Gastrocnemius medialis (tissue), 4 donors: Measurements from ENCODE around the gene RSPRY1. TPM values are rescaled to one million over a fixed set of nuclear protein-coding genes. Genes with fewer than 3 reads are reported as not detected.

Source experiments
- ATAC-seq, 2 donors: fragments of 150-250 bp; one replicate each; pipeline ENCODE4 v1.9.1; 2016
- DNase-seq, 2 donors: peaks; one replicate each; pipeline ENCODE4 v3.0.0-alpha.2; 2019
- H3K27ac ChIP-seq, 4 donors: fragments of 200-600 bp; sonication (generic); 1 replicate in 1 of 4; 2 replicates in 3 of 4; pipeline ENCODE4 v1.5.1; 2016 to 2018; ENCODE audit warnings: mild to moderate bottlenecking in 2 of 4, moderate library complexity in 1 of 4
- H3K27me3 ChIP-seq, 3 donors: fragments of 200-600 bp; sonication (generic) in 2 of 3; 1 replicate in 1 of 3; 2 replicates in 2 of 3; pipeline versions ENCODE4 v1.5.1 to v1.6.0; 2016 to 2019; ENCODE audit warnings: mild to moderate bottlenecking in 1 of 3, moderate library complexity in 1 of 3
- H3K36me3 ChIP-seq, 2 donors: fragments of 200-600 bp; sonication (generic) in 1 of 2; one replicate each; pipeline ENCODE4 v1.5.1; 2017 to 2018
- H3K4me1 ChIP-seq, 2 donors: fragments of 200-600 bp; sonication (generic) in 1 of 2; one replicate each; pipeline ENCODE4 v1.5.1; 2016 to 2017; ENCODE audit warnings: mild to moderate bottlenecking in 2 of 2
- H3K4me3 ChIP-seq, 4 donors: fragments of 200-600 bp; sonication (generic) in 3 of 4; 1 replicate in 1 of 4; 2 replicates in 3 of 4; pipeline ENCODE4 v1.5.1; 2016 to 2019; ENCODE audit warnings: mild to moderate bottlenecking in 2 of 4
- H3K9me3 ChIP-seq, 3 donors: fragments of 200-600 bp; sonication (generic) in 2 of 3; 1 replicate in 1 of 3; 2 replicates in 2 of 3; pipeline ENCODE4 v1.5.1; 2016 to 2019
- POLR2A ChIP-seq, 2 donors: fragments of 450-650 bp; IDR thresholded peaks; one replicate each; pipeline ENCODE4 v1.6.1; 2017; ENCODE audit warnings: antibody characterized with exemption in 2 of 2, mild to moderate bottlenecking in 2 of 2, moderate library complexity in 2 of 2
- in situ Hi-C, 4 donors: fragments of 200-750 bp; cut with MboI; loops; one replicate each; pipeline versions ENCODE4 v1.15.0 to v1.8.0; 2017; ENCODE audit warnings: low sequenced_read_pairs in 4 of 4
- intact Hi-C: fragments of 100-400 bp; cut with DNase I; formaldehyde crosslinking; loops from one replicate; pipeline ENCODE4 v1.15.1; 2023; ENCODE audit warnings: low total_unique reads
- total RNA-seq, 4 donors: library from RNA; depleted of rRNA; stranded (reverse); fragments of >200 nt; gene quantifications; one replicate each; pipeline versions ENCODE4 v1.1.0 to v1.2.3, GENCODE V29; 2016
- TF ChIP-seq, protein P1 (sequence below), 5 experiments: fragments of 450-650 bp in 3 of 5; fragments of 200-600 bp in 2 of 5; sonication (generic) in 2 of 5; IDR thresholded peaks in 4 of 5; conservative IDR thresholded peaks in 1 of 5; 1 replicate in 4 of 5; 2 replicates in 1 of 5; pipeline ENCODE4 v1.5.1; 2016 to 2019; ENCODE audit warnings: antibody characterized with exemption in 5 of 5, mild to moderate bottlenecking in 3 of 5, moderate library complexity in 3 of 5

The RSPRY1 gene
- total RNA-seq, 4 donors from 2014 or later = 15.4 to 24.1 (median 20.7) TPM

DNA sequence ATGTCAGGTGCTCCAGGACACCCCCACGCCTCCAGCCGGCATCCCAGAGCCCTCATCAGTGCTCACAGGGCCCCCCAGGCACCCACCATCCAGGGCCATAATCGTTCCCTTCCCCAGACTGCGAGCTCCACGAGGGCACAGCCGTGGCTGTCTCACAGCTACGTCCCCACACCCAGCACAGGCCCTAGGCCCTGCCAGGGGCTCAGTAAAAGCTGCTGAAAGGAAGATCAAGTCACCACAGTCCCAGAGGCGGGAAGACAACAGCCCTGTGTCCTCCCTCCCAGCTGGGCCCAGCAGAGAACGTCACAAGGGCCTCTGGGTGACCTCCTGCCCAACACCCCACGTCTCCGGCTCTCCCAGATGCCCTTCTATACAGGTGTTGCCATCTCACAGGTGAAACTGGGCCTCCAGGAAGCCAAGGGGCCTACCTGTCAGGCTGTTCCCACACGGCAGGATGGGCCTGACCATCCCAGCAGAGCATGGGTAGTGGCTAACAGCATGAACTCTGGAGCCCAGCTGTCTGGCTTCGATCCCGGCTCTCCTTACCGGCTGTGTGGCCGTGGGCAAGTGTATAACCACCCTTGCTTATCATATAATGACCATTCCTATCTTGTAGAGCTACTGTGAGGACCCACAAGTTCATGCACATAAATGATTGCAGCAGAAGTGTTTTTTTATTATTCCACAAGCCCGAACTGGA is 76.9 kb downstream of the RSPRY1 start:
- no peak overlapping the region for H3K27ac ChIP-seq
- H3K4me1 ChIP-seq = no peaks in the 10 kb centered on the region
- H3K9me3 ChIP-seq = no peaks in the 10 kb centered on the region
- intact Hi-C loops = no loop called here
- ATAC-seq = no peak
- TF ChIP-seq, protein P1, sequence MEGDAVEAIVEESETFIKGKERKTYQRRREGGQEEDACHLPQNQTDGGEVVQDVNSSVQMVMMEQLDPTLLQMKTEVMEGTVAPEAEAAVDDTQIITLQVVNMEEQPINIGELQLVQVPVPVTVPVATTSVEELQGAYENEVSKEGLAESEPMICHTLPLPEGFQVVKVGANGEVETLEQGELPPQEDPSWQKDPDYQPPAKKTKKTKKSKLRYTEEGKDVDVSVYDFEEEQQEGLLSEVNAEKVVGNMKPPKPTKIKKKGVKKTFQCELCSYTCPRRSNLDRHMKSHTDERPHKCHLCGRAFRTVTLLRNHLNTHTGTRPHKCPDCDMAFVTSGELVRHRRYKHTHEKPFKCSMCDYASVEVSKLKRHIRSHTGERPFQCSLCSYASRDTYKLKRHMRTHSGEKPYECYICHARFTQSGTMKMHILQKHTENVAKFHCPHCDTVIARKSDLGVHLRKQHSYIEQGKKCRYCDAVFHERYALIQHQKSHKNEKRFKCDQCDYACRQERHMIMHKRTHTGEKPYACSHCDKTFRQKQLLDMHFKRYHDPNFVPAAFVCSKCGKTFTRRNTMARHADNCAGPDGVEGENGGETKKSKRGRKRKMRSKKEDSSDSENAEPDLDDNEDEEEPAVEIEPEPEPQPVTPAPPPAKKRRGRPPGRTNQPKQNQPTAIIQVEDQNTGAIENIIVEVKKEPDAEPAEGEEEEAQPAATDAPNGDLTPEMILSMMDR (IDR thresholded peaks at IDR 0.05 in 4 of 5, conservative IDR thresholded peaks at IDR 0.05 in 1 of 5) = no peak
- TF ChIP-seq POLR2A (IDR thresholded peaks at IDR 0.05) = no peak
- in situ Hi-C loops = no loop called here
- no peaks in the 10 kb centered on the region for H3K27me3 ChIP-seq
- H3K4me3 ChIP-seq = no peak overlapping the region
- no peaks in the 10 kb centered on the region for H3K36me3 ChIP-seq
- DNase-seq = no peak

DNA sequence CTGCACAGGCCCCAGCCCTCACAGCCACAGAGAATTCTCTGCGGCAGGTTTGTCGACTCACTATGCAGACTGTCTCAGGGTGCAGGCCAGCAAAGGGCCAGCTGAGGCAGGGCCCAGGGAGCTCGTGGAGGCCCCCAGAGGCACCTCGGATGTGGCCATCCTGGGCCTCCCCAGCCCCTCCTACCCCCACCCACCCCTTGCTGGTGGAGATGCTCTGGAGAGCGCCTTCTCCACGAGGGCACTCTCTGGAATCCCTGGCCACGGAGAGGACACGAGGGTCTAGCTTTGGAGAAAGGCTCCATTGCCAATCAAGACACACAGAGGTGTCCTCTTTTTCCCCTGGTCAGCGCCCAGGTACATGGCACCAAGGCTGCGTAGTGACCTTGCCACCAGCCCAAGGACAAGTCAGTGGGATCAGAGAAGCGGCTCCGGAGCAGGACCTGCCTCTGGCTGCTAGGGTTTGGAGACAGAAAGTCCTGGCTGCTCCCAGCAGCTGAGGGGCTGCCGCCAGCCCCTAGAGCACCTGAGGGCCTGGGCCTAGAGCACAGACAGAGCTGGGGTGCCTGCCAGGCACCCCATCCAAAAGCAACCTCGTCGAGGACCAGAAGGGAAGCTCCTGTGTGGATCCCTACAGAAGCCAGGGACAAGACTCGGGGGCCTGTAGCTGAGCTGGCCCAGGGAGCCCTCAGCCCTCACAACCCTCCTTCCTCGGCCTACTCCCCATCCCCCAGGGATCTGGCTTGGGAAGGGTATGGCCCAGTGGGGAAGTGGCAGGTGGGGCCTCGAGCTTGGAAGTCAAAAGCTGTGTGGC is 77.6 kb downstream of the RSPRY1 start:
- no peaks in the 10 kb centered on the region for H3K36me3 ChIP-seq
- DNase-seq = no peak
- H3K9me3 ChIP-seq = no peaks in the 10 kb centered on the region
- no peak for ATAC-seq
- TF ChIP-seq, protein P1 (IDR thresholded peaks at IDR 0.05 in 4 of 5, conservative IDR thresholded peaks at IDR 0.05 in 1 of 5) = no peak
- no peak for TF ChIP-seq POLR2A (IDR thresholded peaks at IDR 0.05)
- no peak overlapping the region for H3K4me3 ChIP-seq
- in situ Hi-C loops = no loop called here
- no peak overlapping the region for H3K27ac ChIP-seq
- intact Hi-C loops = no loop called here
- no peaks in the 10 kb centered on the region for H3K4me1 ChIP-seq
- no peaks in the 10 kb centered on the region for H3K27me3 ChIP-seq

DNA sequence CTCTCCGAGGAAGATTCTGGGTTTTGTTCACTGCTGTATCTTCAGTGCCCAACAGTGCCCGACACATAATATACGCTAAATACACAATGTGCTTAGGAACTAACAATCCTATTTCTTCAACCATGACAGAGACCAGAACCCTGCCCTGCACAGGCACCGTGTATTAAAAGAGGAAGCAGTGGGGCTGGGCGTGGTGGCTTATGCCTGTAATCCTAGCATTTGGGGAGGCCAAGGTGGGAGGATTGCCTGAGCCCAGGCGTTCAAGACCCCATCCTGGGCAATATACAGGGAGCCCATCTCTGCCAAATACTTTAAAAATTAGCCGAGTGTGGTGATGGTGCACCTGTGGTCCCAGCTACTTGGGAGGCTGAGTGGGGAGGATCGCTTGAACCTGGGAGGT is 78.3 kb downstream of the RSPRY1 start:
- no peak for DNase-seq

DNA sequence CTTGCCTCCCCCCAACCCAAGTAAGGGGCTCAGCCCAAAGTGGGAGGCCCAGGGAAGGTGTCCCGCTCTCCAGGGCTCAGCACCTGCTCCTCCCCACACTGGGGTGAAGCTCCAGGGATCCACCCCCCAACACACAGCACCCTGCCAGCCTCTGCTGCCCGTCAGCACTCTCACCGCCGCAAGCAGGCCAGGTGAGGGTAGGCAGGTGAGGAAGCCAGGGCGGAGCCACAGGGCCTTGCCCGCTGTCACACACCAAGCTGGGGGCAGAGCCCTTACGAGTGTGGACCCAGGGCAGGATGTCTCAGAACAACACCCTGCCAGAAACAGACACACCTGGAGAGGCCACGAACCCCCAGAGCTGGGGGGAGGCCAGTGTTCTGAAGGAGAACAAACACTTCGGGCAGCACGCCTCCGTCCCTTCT is 78.8 kb downstream of the RSPRY1 start:
- in situ Hi-C loops = no loop called here
- no peaks in the 10 kb centered on the region for H3K36me3 ChIP-seq
- TF ChIP-seq POLR2A (IDR thresholded peaks at IDR 0.05) = no peak
- TF ChIP-seq, protein P1 (IDR thresholded peaks at IDR 0.05 in 4 of 5, conservative IDR thresholded peaks at IDR 0.05 in 1 of 5) = no peak
- H3K27me3 ChIP-seq = no peaks in the 10 kb centered on the region
- ATAC-seq (no peak), DNase-seq (no peak)
- H3K27ac ChIP-seq = no peak overlapping the region
- intact Hi-C loops = no loop called here
- H3K9me3 ChIP-seq = no peaks in the 10 kb centered on the region
- H3K4me1 ChIP-seq = no peaks in the 10 kb centered on the region
- H3K4me3 ChIP-seq = no peak overlapping the region

More for the DNA sequence above, 78.3 kb downstream of the RSPRY1 start:
- Histone ChIP-seq H3K27ac (no peak overlapping the region), H3K27me3 (no peaks in the 10 kb centered on the region), H3K4me1 (no peaks in the 10 kb centered on the region), H3K4me3 (no peak overlapping the region), H3K9me3 (no peaks in the 10 kb centered on the region), H3K36me3 (no peaks in the 10 kb centered on the region)
- in situ Hi-C loops (no loop called here), intact Hi-C loops (no loop called here)
- ATAC-seq = no peak
- no peak for TF ChIP-seq POLR2A (IDR thresholded peaks at IDR 0.05)
- TF ChIP-seq, protein P1 (IDR thresholded peaks at IDR 0.05 in 4 of 5, conservative IDR thresholded peaks at IDR 0.05 in 1 of 5) = no peak
